Testis (tissue), 2 donors: ENCODE data around the gene GPC6.

Experiments used
- CTCF ChIP-seq, 3 experiments: fragments of 450-650 bp in 2 of 3; fragments of 200-600 bp in 1 of 3; sonication (generic) in 1 of 3; IDR thresholded peaks; one replicate each; pipeline ENCODE4 v1.5.1; 2016 to 2019; ENCODE audit warnings: antibody characterized with exemption in 3 of 3, mild to moderate bottlenecking in 2 of 3, moderate library complexity in 1 of 3
- POLR2A ChIP-seq: fragments of 450-650 bp; IDR thresholded peaks from one replicate; pipeline ENCODE4 v1.6.1; 2017; ENCODE audit warnings: antibody characterized with exemption, mild to moderate bottlenecking, moderate library complexity

GRCh38 chr13:94007072-94007471 is 780.5 kb downstream of the GPC6 start:
- no peak for TF ChIP-seq CTCF (IDR thresholded peaks at IDR 0.05)
- no peak for TF ChIP-seq POLR2A
